Nephron progenitor cell (in vitro differentiated cells): ENCODE results near the gene LMCD1.

Experiments used
- DNase-seq: peaks from one replicate; pipeline ENCODE4 v3.0.0; 2021
- H3K27ac Mint-ChIP-seq: 2 replicates; pipeline ENCODE4 v1.8.0; 2021; ENCODE audit warnings: mild to moderate bottlenecking, moderate library complexity, mixed read lengths
- H3K27me3 Mint-ChIP-seq: 2 replicates; pipeline ENCODE4 v1.8.0; 2021; ENCODE audit warnings: mild to moderate bottlenecking, low read depth, mixed read lengths; ENCODE audit not compliant: poor library complexity
- H3K36me3 Mint-ChIP-seq: 2 replicates; pipeline ENCODE4 v1.8.0; 2021; ENCODE audit warnings: low read depth, mixed read lengths
- H3K4me1 Mint-ChIP-seq: 2 replicates; pipeline ENCODE4 v1.8.0; 2021; ENCODE audit warnings: mixed read lengths
- H3K4me3 Mint-ChIP-seq: 2 replicates; pipeline ENCODE4 v1.8.0; 2021; ENCODE audit warnings: mild to moderate bottlenecking, moderate library complexity, mixed read lengths
- H3K9me3 Mint-ChIP-seq: 2 replicates; pipeline ENCODE4 v1.8.0; 2021; ENCODE audit warnings: mild to moderate bottlenecking, moderate library complexity, mixed read lengths
- CTCF ChIP-seq: fragments of 200-600 bp; sonication (generic); IDR thresholded peaks from 2 replicates; pipeline ENCODE4 v1.5.0; 2021; ENCODE audit warnings: antibody characterized with exemption

The LMCD1 gene

DNA sequence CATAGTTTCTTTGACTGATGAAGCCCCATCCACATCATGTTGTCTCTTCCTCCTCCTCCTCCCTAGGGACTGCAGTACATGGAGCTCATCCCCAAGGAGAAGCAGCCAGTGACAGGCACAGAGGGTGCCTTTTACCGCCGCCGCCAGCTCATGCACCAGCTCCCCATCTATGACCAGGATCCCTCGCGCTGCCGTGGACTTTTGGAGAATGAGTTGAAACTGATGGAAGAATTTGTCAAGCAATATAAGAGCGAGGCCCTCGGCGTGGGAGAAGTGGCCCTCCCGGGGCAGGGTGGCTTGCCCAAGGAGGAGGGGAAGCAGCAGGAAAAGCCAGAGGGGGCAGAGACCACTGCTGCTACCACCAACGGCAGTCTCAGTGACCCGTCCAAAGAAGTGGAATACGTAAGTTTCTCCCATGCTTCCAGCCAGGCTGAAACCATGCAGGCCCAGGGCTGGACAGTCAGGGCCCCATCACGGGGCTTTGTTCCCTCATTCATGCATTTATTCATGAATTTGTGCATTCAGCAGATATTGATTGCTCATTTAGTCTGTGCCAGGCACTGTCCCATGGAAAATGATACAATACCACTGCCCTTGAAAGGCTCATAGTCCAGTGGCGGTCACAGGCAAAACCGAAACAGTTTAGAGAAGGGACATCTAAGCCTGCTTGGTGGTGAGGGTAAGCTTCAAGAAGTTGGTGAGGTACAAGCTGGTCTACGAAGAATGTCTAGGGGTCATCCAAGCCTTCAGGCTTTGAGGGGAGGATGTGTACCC is 47.1 kb downstream of the LMCD1 start:
- H3K4me3 Mint-ChIP-seq, result no peak overlapping the region
- peaks cover 28% of the 10 kb centered on the region for H3K4me1 Mint-ChIP-seq
- no peak for TF ChIP-seq CTCF
- H3K9me3 Mint-ChIP-seq, result no peaks in the 10 kb centered on the region
- no peak for DNase-seq
- H3K36me3 Mint-ChIP-seq, result no peaks in the 10 kb centered on the region
- H3K27me3 Mint-ChIP-seq, result no peaks in the 10 kb centered on the region
- no peak overlapping the region for H3K27ac Mint-ChIP-seq

DNA sequence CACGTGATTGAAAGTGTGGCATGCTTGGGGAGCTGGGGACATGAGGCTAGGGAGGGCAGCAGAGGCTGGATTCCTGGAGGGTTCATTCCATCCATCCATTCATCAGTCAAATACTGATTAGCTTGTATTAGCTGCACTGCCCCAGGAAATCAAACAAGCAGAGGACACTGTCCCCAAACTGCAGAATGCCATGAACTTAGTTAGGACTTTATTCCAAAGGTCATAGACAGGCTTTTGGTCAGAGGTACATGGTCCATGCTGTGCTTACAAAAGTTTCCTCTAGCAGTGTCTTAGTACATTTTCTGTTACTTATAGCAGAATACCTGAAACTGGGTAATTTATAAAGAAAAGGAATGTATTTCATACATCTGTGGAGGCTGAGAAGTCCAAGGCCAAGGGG is 47.7 kb downstream of the LMCD1 start:
- H3K4me3 Mint-ChIP-seq, result no peak overlapping the region
- peaks cover 32% of the 10 kb centered on the region for H3K4me1 Mint-ChIP-seq
- no peak overlapping the region for H3K27ac Mint-ChIP-seq
- no peaks in the 10 kb centered on the region for H3K27me3 Mint-ChIP-seq
- no peak for TF ChIP-seq CTCF
- DNase-seq, result no peak
- no peaks in the 10 kb centered on the region for H3K9me3 Mint-ChIP-seq
- H3K36me3 Mint-ChIP-seq, result no peaks in the 10 kb centered on the region

- no peak overlapping the region for H3K27ac Mint-ChIP-seq
- H3K27me3 Mint-ChIP-seq, result no peaks in the 10 kb centered on the region
- H3K4me1 Mint-ChIP-seq, result peaks cover 44% of the 10 kb centered on the region
- H3K9me3 Mint-ChIP-seq, result no peaks in the 10 kb centered on the region
- no peak overlapping the region for H3K4me3 Mint-ChIP-seq
- no peaks in the 10 kb centered on the region for H3K36me3 Mint-ChIP-seq
- no peak for DNase-seq
- no peak for TF ChIP-seq CTCF
These were observed 49.0 kb downstream of the LMCD1 start for GRCh38 chr3:8550611-8551010.

DNA sequence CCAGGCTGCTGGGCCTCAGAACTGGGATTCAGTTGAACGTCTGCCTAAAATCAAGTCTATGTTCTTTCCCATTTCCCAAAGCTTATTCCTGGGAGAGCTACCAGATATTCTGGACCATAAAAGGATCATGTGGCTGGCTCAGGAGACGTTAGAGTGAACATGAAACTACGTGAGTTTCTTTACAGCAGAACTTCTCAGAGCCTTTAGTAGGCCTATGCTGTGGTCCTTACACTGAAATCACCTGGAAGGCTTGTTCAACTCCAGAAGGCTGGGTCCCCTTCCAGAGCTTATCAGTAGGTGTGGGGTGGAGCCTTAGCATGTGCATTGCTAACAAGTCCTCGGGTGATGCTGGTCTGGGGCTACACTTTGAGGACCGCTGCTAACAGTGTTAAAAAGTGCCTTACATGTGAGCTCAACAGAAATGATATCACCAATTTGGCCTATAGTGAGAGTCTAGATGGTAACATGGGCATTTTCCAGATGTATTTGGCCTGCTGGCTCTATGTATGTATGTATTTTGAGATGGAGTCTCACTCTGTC is 50.7 kb downstream of the LMCD1 start:
- Mint-ChIP-seq H3K27ac (no peak overlapping the region), H3K4me3 (no peak overlapping the region), H3K27me3 (no peaks in the 10 kb centered on the region), H3K36me3 (no peaks in the 10 kb centered on the region), H3K4me1 (peaks cover 41% of the 10 kb centered on the region), H3K9me3 (no peaks in the 10 kb centered on the region)
- no peak for TF ChIP-seq CTCF
- DNase-seq, result no peak

DNA sequence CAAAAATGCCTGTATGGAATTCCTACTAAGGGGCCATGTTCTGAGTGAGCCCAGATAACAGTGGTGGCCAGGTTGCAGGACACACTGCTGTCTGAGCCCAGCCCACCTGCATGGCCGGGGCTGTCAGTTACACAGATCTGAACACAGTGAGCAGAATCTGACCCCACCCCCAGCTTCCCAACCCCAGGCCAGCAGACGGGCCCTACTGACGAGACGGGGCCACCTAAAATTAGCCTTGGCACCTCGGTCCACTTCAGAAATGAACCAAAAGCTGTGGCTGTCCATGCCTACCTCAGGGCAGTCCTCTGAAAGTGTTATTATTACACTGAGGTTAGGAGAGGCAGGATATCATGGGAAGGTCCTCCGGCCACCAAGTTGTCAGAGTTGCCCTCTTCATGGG is 51.8 kb downstream of the LMCD1 start:
- no peak for TF ChIP-seq CTCF
- H3K27me3 Mint-ChIP-seq, result no peaks in the 10 kb centered on the region
- peak overlapping the region; percentile 48 for H3K27ac Mint-ChIP-seq
- peaks cover 41% of the 10 kb centered on the region for H3K4me1 Mint-ChIP-seq
- H3K9me3 Mint-ChIP-seq, result no peaks in the 10 kb centered on the region
- no peak for DNase-seq
- no peaks in the 10 kb centered on the region for H3K36me3 Mint-ChIP-seq
- no peak overlapping the region for H3K4me3 Mint-ChIP-seq

GRCh38 chr3:8554696-8555095 is 53.1 kb downstream of the LMCD1 start:
- Mint-ChIP-seq H3K36me3 (no peaks in the 10 kb centered on the region), H3K9me3 (no peaks in the 10 kb centered on the region), H3K4me3 (no peak overlapping the region)

More at GRCh38 chr3:8554696-8555095, 53.1 kb downstream of the LMCD1 start:
- no peak for DNase-seq
- no peaks in the 10 kb centered on the region for H3K27me3 Mint-ChIP-seq
- TF ChIP-seq CTCF, result no peak
- peak overlapping the region; percentile 81 for H3K27ac Mint-ChIP-seq
- peaks cover 41% of the 10 kb centered on the region for H3K4me1 Mint-ChIP-seq
